ENCODE results near the gene KCNK7. TPM values are rescaled to one million over a fixed set of nuclear protein-coding genes. Genes with fewer than 3 reads are reported as not detected.

The KCNK7 gene
- total and polyA plus RNA-seq, 2 experiments from 2014 or later, result 0.37 TPM; not detected in 1

GRCh38 chr11:65563601-65564000, 32.0 kb downstream of the KCNK7 start:
- Histone ChIP-seq H3K27ac (no peak overlapping the region), H3K9me2 (replicated peaks; ENCODE audit: insufficient read depth) (no peaks in the 10 kb centered on the region), H3K4me3 (no peak overlapping the region), H3K4me1 (ENCODE audit: insufficient read depth) (peaks cover 28% of the 10 kb centered on the region), H2AFZ (no peak overlapping the region), H3K9me3 (ENCODE audit: low read depth) (no peaks in the 10 kb centered on the region), H3K36me3 (replicated peaks; ENCODE audit: insufficient read depth, low read depth) (no peaks in the 10 kb centered on the region), H3K4me2 (no peak overlapping the region), H4K20me1 (ENCODE audit: insufficient read depth, poor library complexity, severe bottlenecking) (no peaks in the 10 kb centered on the region), H3K27me3 (no peaks in the 10 kb centered on the region), H3K79me2 (peaks cover 24% of the 10 kb centered on the region)
- DNase-seq (ENCODE audit: low spot score), result no peak
- TF ChIP-seq CTCF (IDR thresholded peaks at IDR 0.05; ENCODE audit: poor library complexity), result no peak
- TF ChIP-seq EZH2phosphoT487 (IDR thresholded peaks at IDR 0.05; ENCODE audit: low read depth, severe bottlenecking, unreplicated experiment), result no peak
- no peak for TF ChIP-seq EZH2 (IDR thresholded peaks at IDR 0.05; ENCODE audit: borderline replicate concordance)
- 88% methylated on average over 4 of the region's 4 CpGs for WGBS (ENCODE audit: low lambda C conversion rate, missing lambda C conversion rate)

GRCh38 chr11:65562788-65563187, 32.8 kb downstream of the KCNK7 start:
- TF ChIP-seq EZH2phosphoT487 (IDR thresholded peaks at IDR 0.05; ENCODE audit: low read depth, severe bottlenecking, unreplicated experiment), result no peak
- no peak for TF ChIP-seq EZH2 (IDR thresholded peaks at IDR 0.05; ENCODE audit: borderline replicate concordance)
- TF ChIP-seq CTCF (IDR thresholded peaks at IDR 0.05; ENCODE audit: poor library complexity), result no peak
- H3K27ac ChIP-seq, result no peak overlapping the region
- H2AFZ ChIP-seq, result no peak overlapping the region
- H3K27me3 ChIP-seq, result no peaks in the 10 kb centered on the region
- H3K4me1 ChIP-seq (ENCODE audit: insufficient read depth), result peaks cover 26% of the 10 kb centered on the region
- H3K4me3 ChIP-seq, result no peak overlapping the region
- no peaks in the 10 kb centered on the region for H4K20me1 ChIP-seq (ENCODE audit: insufficient read depth, poor library complexity, severe bottlenecking)
- no peak for DNase-seq (ENCODE audit: low spot score)
- no peaks in the 10 kb centered on the region for H3K36me3 ChIP-seq (replicated peaks; ENCODE audit: insufficient read depth, low read depth)
- H3K4me2 ChIP-seq, result no peak overlapping the region
- H3K9me3 ChIP-seq (ENCODE audit: low read depth), result no peaks in the 10 kb centered on the region
- peaks cover 16% of the 10 kb centered on the region for H3K79me2 ChIP-seq
- H3K9me2 ChIP-seq (replicated peaks; ENCODE audit: insufficient read depth), result no peaks in the 10 kb centered on the region
- WGBS (ENCODE audit: low lambda C conversion rate, missing lambda C conversion rate), result 89% methylated on average over 8 of the region's 9 CpGs

GRCh38 chr11:65562020-65562419, 33.6 kb downstream of the KCNK7 start:
- H3K27ac ChIP-seq, result no peak overlapping the region
- no peaks in the 10 kb centered on the region for H3K9me3 ChIP-seq (ENCODE audit: low read depth)
- H3K9me2 ChIP-seq (replicated peaks; ENCODE audit: insufficient read depth), result no peaks in the 10 kb centered on the region
- peaks cover 31% of the 10 kb centered on the region for H3K4me1 ChIP-seq (ENCODE audit: insufficient read depth)
- H3K4me2 ChIP-seq, result no peak overlapping the region
- H3K79me2 ChIP-seq, result peaks cover 8% of the 10 kb centered on the region
- H3K4me3 ChIP-seq, result no peak overlapping the region
- TF ChIP-seq CTCF (IDR thresholded peaks at IDR 0.05; ENCODE audit: poor library complexity) (no peak), EZH2 (IDR thresholded peaks at IDR 0.05; ENCODE audit: borderline replicate concordance) (no peak), EZH2phosphoT487 (IDR thresholded peaks at IDR 0.05; ENCODE audit: low read depth, severe bottlenecking, unreplicated experiment) (no peak)
- H2AFZ ChIP-seq, result no peak overlapping the region
- no peaks in the 10 kb centered on the region for H3K27me3 ChIP-seq
- no peak for DNase-seq (ENCODE audit: low spot score)
- H4K20me1 ChIP-seq (ENCODE audit: insufficient read depth, poor library complexity, severe bottlenecking), result no peaks in the 10 kb centered on the region
- no peaks in the 10 kb centered on the region for H3K36me3 ChIP-seq (replicated peaks; ENCODE audit: insufficient read depth, low read depth)
- 89% methylated on average over 7 of the region's 7 CpGs for WGBS (ENCODE audit: low lambda C conversion rate, missing lambda C conversion rate)

Data from hepatocyte (in vitro differentiated cells).